ENCODE results near the gene SMIM35. TPM values are rescaled to one million over a fixed set of nuclear protein-coding genes. Genes with fewer than 3 reads are reported as not detected.

SMIM35 gene
- total RNA-seq, 1 donor from 2014 or later: not detected

DNA sequence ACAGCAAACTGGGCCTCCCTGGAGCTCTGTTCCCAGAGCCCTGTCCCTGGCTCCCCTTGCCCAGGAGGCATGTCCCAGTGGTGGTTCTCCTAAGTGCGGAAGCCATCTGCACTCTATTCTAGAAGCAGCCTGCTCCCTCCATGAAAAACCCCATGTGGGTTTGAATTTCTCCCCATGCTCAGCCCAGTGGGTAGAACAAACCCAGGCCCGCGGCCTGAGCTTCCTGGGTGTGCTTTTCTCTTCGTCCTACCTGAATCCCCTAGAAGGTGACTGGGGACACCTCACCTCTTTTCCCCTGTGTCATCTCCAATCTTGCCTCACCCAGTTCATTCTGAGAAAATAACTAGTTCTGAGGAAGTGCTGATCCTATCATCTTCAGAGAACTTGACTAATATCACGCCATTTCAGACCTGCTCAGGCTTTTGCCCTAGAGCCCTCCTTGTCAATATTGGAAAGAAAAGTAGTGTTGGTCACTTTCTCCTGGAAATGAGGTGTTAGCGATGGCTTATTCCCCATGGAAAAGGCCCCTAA, 84.7 kb downstream of the SMIM35 start:
- TF ChIP-seq, protein P1, sequence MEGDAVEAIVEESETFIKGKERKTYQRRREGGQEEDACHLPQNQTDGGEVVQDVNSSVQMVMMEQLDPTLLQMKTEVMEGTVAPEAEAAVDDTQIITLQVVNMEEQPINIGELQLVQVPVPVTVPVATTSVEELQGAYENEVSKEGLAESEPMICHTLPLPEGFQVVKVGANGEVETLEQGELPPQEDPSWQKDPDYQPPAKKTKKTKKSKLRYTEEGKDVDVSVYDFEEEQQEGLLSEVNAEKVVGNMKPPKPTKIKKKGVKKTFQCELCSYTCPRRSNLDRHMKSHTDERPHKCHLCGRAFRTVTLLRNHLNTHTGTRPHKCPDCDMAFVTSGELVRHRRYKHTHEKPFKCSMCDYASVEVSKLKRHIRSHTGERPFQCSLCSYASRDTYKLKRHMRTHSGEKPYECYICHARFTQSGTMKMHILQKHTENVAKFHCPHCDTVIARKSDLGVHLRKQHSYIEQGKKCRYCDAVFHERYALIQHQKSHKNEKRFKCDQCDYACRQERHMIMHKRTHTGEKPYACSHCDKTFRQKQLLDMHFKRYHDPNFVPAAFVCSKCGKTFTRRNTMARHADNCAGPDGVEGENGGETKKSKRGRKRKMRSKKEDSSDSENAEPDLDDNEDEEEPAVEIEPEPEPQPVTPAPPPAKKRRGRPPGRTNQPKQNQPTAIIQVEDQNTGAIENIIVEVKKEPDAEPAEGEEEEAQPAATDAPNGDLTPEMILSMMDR (conservative IDR thresholded peaks at IDR 0.05; ENCODE audit: low read depth, low read length): no peak
- H3K4me3 ChIP-seq (ENCODE audit: low read depth, low read length): no peak overlapping the region
- DNase-seq (ENCODE audit: low read depth): no peak

GRCh38 chr11:118001494-118001971, 85.2 kb downstream of the SMIM35 start:
- TF ChIP-seq, protein P1 (conservative IDR thresholded peaks at IDR 0.05; ENCODE audit: low read depth, low read length): no peak
- DNase-seq (ENCODE audit: low read depth): no peak
- no peak overlapping the region for H3K4me3 ChIP-seq (ENCODE audit: low read depth, low read length)

- no peak overlapping the region for H3K4me3 ChIP-seq (ENCODE audit: low read depth, low read length)
- DNase-seq (ENCODE audit: low read depth): no peak
Measured at GRCh38 chr11:118000850-118001228, 85.9 kb downstream of the SMIM35 start.

DNA sequence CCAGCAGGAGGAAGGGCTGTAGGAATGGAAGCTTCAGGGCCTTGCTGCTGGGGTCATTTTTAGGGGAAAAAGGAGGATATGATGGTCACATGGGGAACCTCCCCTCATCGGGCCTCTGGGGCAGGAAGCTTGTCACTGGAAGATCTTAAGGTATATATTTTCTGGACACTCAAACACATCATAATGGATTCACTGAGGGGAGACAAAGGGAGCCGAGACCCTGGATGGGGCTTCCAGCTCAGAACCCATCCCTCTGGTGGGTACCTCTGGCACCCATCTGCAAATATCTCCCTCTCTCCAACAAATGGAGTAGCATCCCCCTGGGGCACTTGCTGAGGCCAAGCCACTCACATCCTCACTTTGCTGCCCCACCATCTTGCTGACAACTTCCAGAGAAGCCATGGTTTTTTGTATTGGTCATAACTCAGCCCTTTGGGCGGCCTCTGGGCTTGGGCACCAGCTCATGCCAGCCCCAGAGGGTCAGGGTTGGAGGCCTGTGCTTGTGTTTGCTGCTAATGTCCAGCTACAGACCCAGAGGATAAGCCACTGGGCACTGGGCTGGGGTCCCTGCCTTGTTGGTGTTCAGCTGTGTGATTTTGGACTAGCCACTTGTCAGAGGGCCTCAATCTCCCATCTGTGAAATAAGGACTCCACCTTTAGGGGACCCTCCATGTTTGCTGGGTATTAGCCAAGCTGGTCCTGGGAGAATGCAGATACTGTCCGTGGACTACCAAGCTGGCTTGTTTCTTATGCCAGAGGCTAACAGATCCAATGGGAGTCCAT, 86.5 kb downstream of the SMIM35 start:
- TF ChIP-seq, protein P1 (conservative IDR thresholded peaks at IDR 0.05; ENCODE audit: low read depth, low read length): no peak
- no peak for DNase-seq (ENCODE audit: low read depth)

More at GRCh38 chr11:118000850-118001228, 85.9 kb downstream of the SMIM35 start:
- TF ChIP-seq, protein P1 (conservative IDR thresholded peaks at IDR 0.05; ENCODE audit: low read depth, low read length): no peak

DNA sequence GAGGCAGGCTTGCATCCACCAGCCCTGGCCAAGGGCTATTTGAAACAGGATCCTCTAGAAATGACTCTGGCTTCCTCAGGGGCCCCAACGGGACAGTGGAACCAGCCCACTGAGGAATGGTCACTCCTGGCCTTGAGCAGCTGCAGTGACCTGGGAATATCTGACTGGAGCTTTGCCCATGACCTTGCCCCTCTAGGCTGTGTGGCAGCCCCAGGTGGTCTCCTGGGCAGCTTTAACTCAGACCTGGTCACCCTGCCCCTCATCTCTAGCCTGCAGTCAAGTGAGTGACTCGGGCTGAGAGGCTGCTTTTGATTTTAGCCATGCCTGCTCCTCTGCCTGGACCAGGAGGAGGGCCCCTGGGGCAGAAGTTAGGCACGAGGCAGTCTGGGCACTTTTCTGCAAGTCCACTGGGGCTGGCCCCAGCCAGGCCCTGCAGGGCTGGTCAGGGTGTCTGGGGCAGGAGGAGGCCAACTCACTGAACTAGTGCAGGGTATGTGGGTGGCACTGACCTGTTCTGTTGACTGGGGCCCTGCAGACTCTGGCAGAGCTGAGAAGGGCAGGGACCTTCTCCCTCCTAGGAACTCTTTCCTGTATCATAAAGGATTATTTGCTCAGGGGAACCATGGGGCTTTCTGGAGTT, 87.3 kb downstream of the SMIM35 start:
- DNase-seq (ENCODE audit: low read depth): no peak
- TF ChIP-seq, protein P1 (conservative IDR thresholded peaks at IDR 0.05; ENCODE audit: low read depth, low read length): no peak
- no peak overlapping the region for H3K4me3 ChIP-seq (ENCODE audit: low read depth, low read length)

More for the DNA sequence above, 86.5 kb downstream of the SMIM35 start:
- H3K4me3 ChIP-seq (ENCODE audit: low read depth, low read length): no peak overlapping the region

GRCh38 chr11:117998664-117999353, 88.0 kb downstream of the SMIM35 start:
- TF ChIP-seq, protein P1 (conservative IDR thresholded peaks at IDR 0.05; ENCODE audit: low read depth, low read length): no peak
- no peak for DNase-seq (ENCODE audit: low read depth)

More at GRCh38 chr11:117998664-117999353, 88.0 kb downstream of the SMIM35 start:
- H3K4me3 ChIP-seq (ENCODE audit: low read depth, low read length): no peak overlapping the region

All from epithelial cell of proximal tubule (primary cell).